H9 (cell line): ENCODE measurements around the gene METTL17. TPM values are rescaled to one million over a fixed set of nuclear protein-coding genes. Genes with fewer than 3 reads are reported as not detected.

Experiments
- DNase-seq: peaks from one replicate; pipeline ENCODE4 v3.0.0-alpha.2; 2017
- H2AFZ ChIP-seq: one replicate; pipeline ENCODE4 v1.6.1; 2013; ENCODE audit warnings: mild to moderate bottlenecking, low read length, control low read depth, moderate library complexity
- H2AK5ac ChIP-seq: 2 replicates; pipeline ENCODE4 v1.6.1; 2013; ENCODE audit warnings: low read length, control low read depth, mixed read lengths; ENCODE audit not compliant: insufficient read length
- H2BK120ac ChIP-seq: one replicate; pipeline ENCODE4 v1.6.1; 2013; ENCODE audit warnings: low read depth, mild to moderate bottlenecking, low read length, control low read depth, inconsistent platforms; ENCODE audit not compliant: poor library complexity, severe bottlenecking
- H2BK12ac ChIP-seq: 2 replicates; pipeline ENCODE4 v1.6.1; 2013; ENCODE audit warnings: low read length, control low read depth, mixed read lengths, low read depth; ENCODE audit not compliant: insufficient read length
- H2BK15ac ChIP-seq: 2 replicates; pipeline ENCODE4 v1.6.1; 2013; ENCODE audit warnings: low read depth, low read length, control low read depth
- H2BK20ac ChIP-seq: one replicate; pipeline ENCODE4 v1.6.1; 2013; ENCODE audit warnings: low read depth, mild to moderate bottlenecking, low read length, control low read depth, inconsistent platforms; ENCODE audit not compliant: poor library complexity, severe bottlenecking
- H2BK5ac ChIP-seq: 2 replicates; pipeline ENCODE4 v1.6.1; 2013; ENCODE audit warnings: low read length, control low read depth, mixed read lengths; ENCODE audit not compliant: insufficient read length
- H3K14ac ChIP-seq: 2 replicates; pipeline ENCODE4 v1.6.1; 2013; ENCODE audit warnings: low read length, control low read depth; ENCODE audit not compliant: insufficient read depth
- H3K18ac ChIP-seq: 2 replicates; pipeline ENCODE4 v1.6.1; 2013; ENCODE audit warnings: low read depth, mild to moderate bottlenecking, mixed read lengths, low read length, control low read depth; ENCODE audit not compliant: insufficient read length
- H3K23ac ChIP-seq: 2 replicates; pipeline ENCODE4 v1.6.1; 2013; ENCODE audit warnings: low read length, control low read depth, mixed read lengths, low read depth; ENCODE audit not compliant: insufficient read length
- H3K23me2 ChIP-seq: 2 replicates; pipeline ENCODE4 v1.6.1; 2013; ENCODE audit warnings: low read depth, mild to moderate bottlenecking, mixed read lengths, low read length, control low read depth; ENCODE audit not compliant: insufficient read length, poor library complexity, severe bottlenecking
- H3K27ac ChIP-seq: 2 replicates; pipeline ENCODE4 v1.5.1; 2013; ENCODE audit warnings: low read length, control low read depth, mixed read lengths, low read depth; ENCODE audit not compliant: insufficient read length
- H3K27me3 ChIP-seq: 2 replicates; pipeline ENCODE4 v1.6.1; 2013; ENCODE audit warnings: low read length, control low read depth, inconsistent platforms; ENCODE audit not compliant: insufficient read depth
- H3K4ac ChIP-seq: 2 replicates; pipeline ENCODE4 v1.6.1; 2013; ENCODE audit warnings: low read depth, mild to moderate bottlenecking, control low read depth, inconsistent platforms, low read length, moderate library complexity
- H3K4me1 ChIP-seq: 2 replicates; pipeline ENCODE4 v1.6.1; 2013; ENCODE audit warnings: low read length, control low read depth, inconsistent platforms; ENCODE audit not compliant: insufficient read depth
- H3K4me2 ChIP-seq: 2 replicates; pipeline ENCODE4 v1.6.1; 2013; ENCODE audit warnings: low read length, control low read depth, mixed read lengths; ENCODE audit not compliant: insufficient read length, insufficient read depth
- H3K56ac ChIP-seq: 2 replicates; pipeline ENCODE4 v1.6.1; 2013; ENCODE audit warnings: low read depth, mild to moderate bottlenecking, mixed read lengths, low read length, control low read depth; ENCODE audit not compliant: insufficient read length
- H3K79me1 ChIP-seq: 2 replicates; pipeline ENCODE4 v1.6.1; 2013; ENCODE audit warnings: low read depth, mild to moderate bottlenecking, moderate library complexity, low read length, control low read depth, inconsistent platforms; ENCODE audit not compliant: insufficient read depth, poor library complexity, severe bottlenecking
- H3K79me2 ChIP-seq: 2 replicates; pipeline ENCODE4 v1.6.1; 2013; ENCODE audit warnings: low read length, control low read depth, inconsistent platforms; ENCODE audit not compliant: insufficient read depth
- H3K9ac ChIP-seq: 2 replicates; pipeline ENCODE4 v1.6.1; 2013; ENCODE audit warnings: low read length, control low read depth, mixed read lengths; ENCODE audit not compliant: insufficient read length; ENCODE audit errors: extremely low read depth
- H3K9me3 ChIP-seq: one replicate; pipeline ENCODE4 v1.6.1; 2013; ENCODE audit warnings: low read depth, low read length, inconsistent platforms; ENCODE audit not compliant: control insufficient read depth
- H3T11ph ChIP-seq: one replicate; pipeline ENCODE4 v1.6.1; 2013; ENCODE audit warnings: mild to moderate bottlenecking, low read length, control low read depth, inconsistent platforms
- H4K20me1 ChIP-seq: one replicate; pipeline ENCODE4 v1.6.1; 2013; ENCODE audit not compliant: control insufficient read depth, insufficient read length, insufficient read depth
- H4K5ac ChIP-seq: 2 replicates; pipeline ENCODE4 v1.6.1; 2013; ENCODE audit warnings: low read depth, mild to moderate bottlenecking, mixed read lengths, low read length, control low read depth; ENCODE audit not compliant: insufficient read length
- H4K8ac ChIP-seq: replicated peaks from 2 replicates; pipeline ENCODE4 v1.6.1; 2013; ENCODE audit warnings: low read length, control low read depth, mixed read lengths, low read depth; ENCODE audit not compliant: insufficient read length
- H4K91ac ChIP-seq: 2 replicates; pipeline ENCODE4 v1.6.1; 2013; ENCODE audit warnings: low read depth, mild to moderate bottlenecking, moderate library complexity, mixed read lengths, low read length, control low read depth; ENCODE audit not compliant: insufficient read length
- H3K27ac Mint-ChIP-seq, 3 experiments: 2 replicates in 2 of 3; 3 replicates in 1 of 3; pipeline ENCODE4 v1.8.0; 2020 to 2021; ENCODE audit warnings: mixed read lengths in 3 of 3, mild to moderate bottlenecking in 1 of 3, moderate library complexity in 1 of 3
- H3K27me3 Mint-ChIP-seq: 2 replicates; pipeline ENCODE4 v1.8.0; 2021; ENCODE audit warnings: low read depth, mild to moderate bottlenecking, moderate library complexity, mixed read lengths
- H3K36me3 Mint-ChIP-seq, 3 experiments: 2 replicates in 2 of 3; 3 replicates in 1 of 3; pipeline ENCODE4 v1.8.0; 2020 to 2021; ENCODE audit warnings: low read depth in 3 of 3, mixed read lengths in 3 of 3; ENCODE audit not compliant: insufficient read depth in 1 of 3
- H3K4me1 Mint-ChIP-seq, 2 experiments: 2 replicates each; pipeline ENCODE4 v1.8.0; 2020; ENCODE audit warnings: mixed read lengths in 2 of 2
- H3K4me3 Mint-ChIP-seq, 2 experiments: 2 replicates in 1 of 2; 3 replicates in 1 of 2; pipeline ENCODE4 v1.8.0; 2020 to 2021; ENCODE audit warnings: mild to moderate bottlenecking in 2 of 2, mixed read lengths in 2 of 2, moderate library complexity in 1 of 2
- H3K9me3 Mint-ChIP-seq, 2 experiments: 2 replicates in 1 of 2; 3 replicates in 1 of 2; pipeline ENCODE4 v1.8.0; 2020; ENCODE audit warnings: mild to moderate bottlenecking in 2 of 2, mixed read lengths in 2 of 2, moderate library complexity in 1 of 2
- CTCF ChIP-seq: fragments of 200-600 bp; sonication (generic); conservative IDR thresholded peaks from 3 replicates; pipeline ENCODE4 v1.8.0; 2021; ENCODE audit warnings: antibody characterized with exemption, mild to moderate bottlenecking
- WGBS: extraction: QIAGEN DNeasy Blood & Tissue Kit; methylation state at CpG from one replicate; pipeline ENCODE4 v1.1.7; 2013; ENCODE audit warnings: missing lambda C conversion rate, low lambda C conversion rate, mixed read lengths; ENCODE audit not compliant: insufficient read length; ENCODE audit errors: extremely low coverage; 5-methylcytosine and 5-hydroxymethylcytosine counted together
- total RNA-seq: library from RNA; stranded (reverse); gene quantifications from 2 replicates; pipeline ENCODE4 v1.2.1, GENCODE V29; 2021

Gene METTL17
- total RNA-seq, 1 experiment from 2014 or later = 81.4 TPM

GRCh38 chr14:21030531-21030930 lies 40.8 kb downstream of the METTL17 start:
- Histone ChIP-seq H3K9ac (no peak overlapping the region), H2BK12ac (no peak overlapping the region), H2BK20ac (no peak overlapping the region), H4K91ac (no peak overlapping the region), H3K18ac (no peak overlapping the region), H2BK5ac (no peak overlapping the region), H2BK15ac (no peak overlapping the region), H2BK120ac (no peak overlapping the region), H3K27me3 (no peaks in the 10 kb centered on the region; the same call in 1 of the 2 replicates), H3K23ac (no peak overlapping the region), H3K79me2 (no peaks in the 10 kb centered on the region), H3K4ac (no peak overlapping the region), H3K14ac (no peak overlapping the region), H3K23me2 (peaks cover under 1% of the 10 kb centered on the region), H3K79me1 (no peaks in the 10 kb centered on the region), H2AK5ac (no peak overlapping the region), H4K5ac (no peak overlapping the region), H2AFZ (no peak overlapping the region), H3T11ph (no peak overlapping the region), H3K4me2 (no peak overlapping the region), H4K20me1 (no peaks in the 10 kb centered on the region), H3K56ac (no peak overlapping the region), H3K4me1 (peaks cover 4% of the 10 kb centered on the region; the same call in 1 of the 2 replicates), H3K9me3 (no peaks in the 10 kb centered on the region), H4K8ac (no peak overlapping the region), H3K27ac (no peak overlapping the region)
- peaks cover 62% of the 10 kb centered on the region for H3K27me3 Mint-ChIP-seq
- WGBS = no CpG with 5 or more reads among the region's 12 CpGs
- H3K4me1 Mint-ChIP-seq = peaks cover 14 to 15% of the 10 kb centered on the region in 2 experiments
- H3K27ac Mint-ChIP-seq = no peak overlapping the region
- no peaks in the 10 kb centered on the region for H3K9me3 Mint-ChIP-seq
- no peak for DNase-seq
- TF ChIP-seq CTCF = no peak
- H3K36me3 Mint-ChIP-seq = no peaks in the 10 kb centered on the region
- no peak overlapping the region for H3K4me3 Mint-ChIP-seq
